Spleen (tissue), 7 donors: ENCODE results near the gene NOL3.

ENCODE experiments used
- CTCF ChIP-seq, 11 experiments: fragments of 200-600 bp in 7 of 11; fragments of 450-650 bp in 4 of 11; sonication (generic) in 4 of 11; IDR thresholded peaks in 8 of 11; conservative IDR thresholded peaks in 3 of 11; 1 replicate in 7 of 11; 2 replicates in 4 of 11; pipeline versions ENCODE4 v1.4.0 to v1.8.0; 2016 to 2021; ENCODE audit warnings: antibody characterized with exemption in 11 of 11, inconsistent platforms in 4 of 11, mild to moderate bottlenecking in 1 of 11
- POLR2A ChIP-seq, 3 donors: fragments of 450-650 bp; IDR thresholded peaks; one replicate each; pipeline ENCODE4 v1.5.1; 2017; ENCODE audit warnings: antibody characterized with exemption in 3 of 3, mild to moderate bottlenecking in 1 of 3
- donor health status: DM: no; HTN: no; CAD: no; lungs with moderate emphysema.
- donor health status: DM: no; HTN: no; CAD: no.
- donor health status: DM: no; HTN: no; CAD: no.

- no peak for TF ChIP-seq CTCF (IDR thresholded peaks at IDR 0.05 in 8 of 11, conservative IDR thresholded peaks at IDR 0.05 in 3 of 11)
- TF ChIP-seq POLR2A (IDR thresholded peaks at IDR 0.05): no peak
Observed at GRCh38 chr16:67213197-67214019, 43.1 kb downstream of the NOL3 start.
